ENCODE measurements around the gene TLCD3A. TPM values are rescaled to one million over a fixed set of nuclear protein-coding genes. Genes with fewer than 3 reads are reported as not detected.
"Not testable (repeated sequence)": the region's sequence is repeated elsewhere in the genome, so short reads cannot be mapped to it uniquely, and the experiment has no call there.

The TLCD3A gene
- total and polyA plus RNA-seq, 2 donors (not counting 1 experiment from before 2014, with no cell fraction given): 2.0 to 2.4 TPM

DNA sequence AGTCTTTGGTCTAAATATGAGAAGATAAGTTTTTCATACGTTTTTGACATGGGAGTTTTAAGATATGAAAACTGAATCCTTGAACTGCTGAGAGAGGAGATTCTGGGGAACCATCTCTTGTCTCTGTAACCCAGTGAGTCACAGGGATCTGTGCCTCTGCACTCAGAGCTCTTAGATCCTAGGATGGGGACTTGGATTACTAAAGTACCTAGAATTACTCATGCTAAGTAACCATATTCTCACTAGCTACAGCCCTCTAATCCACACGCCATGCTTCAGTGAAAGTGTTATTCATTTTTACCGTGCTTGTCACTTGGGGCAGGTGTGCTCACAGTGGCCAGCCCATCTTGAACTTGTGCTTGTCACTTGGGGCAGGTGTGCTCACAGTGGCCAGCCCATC is 51.7 kb downstream of the TLCD3A start:
- Histone ChIP-seq H2AFZ (ENCODE audit: insufficient read depth, low read depth, low read length, poor library complexity, severe bottlenecking) (no peak overlapping the region), H3K9me3 (ENCODE audit: control extremely low read depth in 1 of 3, control insufficient read depth in 2 of 3, insufficient read depth in 1 of 3, low read length in 2 of 3) (no peaks in the 10 kb centered on the region), H3K79me2 (ENCODE audit: control insufficient read depth, insufficient read depth, low read length) (peaks cover 60% of the 10 kb centered on the region), H3K4me2 (replicated peaks; ENCODE audit: low read depth, low read length, poor library complexity, severe bottlenecking) (no peak overlapping the region), H3K4me3 (ENCODE audit: control extremely low read depth in 1 of 5, extremely low read depth in 1 of 5, insufficient read depth in 1 of 5, low read depth in 2 of 5, low read length in 4 of 5) (no peak overlapping the region), H3K9ac (ENCODE audit: low read length) (no peak overlapping the region), H3K27ac (ENCODE audit: low read length in 2 of 2) (no peak overlapping the region), H3K36me3 (replicated peaks in 1 of 2; ENCODE audit: control extremely low read depth in 1 of 2, control insufficient read depth in 1 of 2, extremely low read depth in 1 of 2, insufficient read depth in 2 of 2, low read length in 1 of 2) (peaks cover 3 to 19% of the 10 kb centered on the region in 2 experiments), H4K20me1 (ENCODE audit: control insufficient read depth, insufficient read depth, low read length, poor library complexity, severe bottlenecking) (no peaks in the 10 kb centered on the region), H3K4me1 (ENCODE audit: control insufficient read depth in 2 of 2, insufficient read depth in 2 of 2, low read length in 2 of 2) (peaks cover 16 to 20% of the 10 kb centered on the region in 2 donors), H3K27me3 (replicated peaks in 1 of 4; ENCODE audit: control extremely low read depth in 1 of 4, control insufficient read depth in 3 of 4, insufficient read depth in 4 of 4, low read length in 3 of 4) (no peaks in the 10 kb centered on the region)
- TF ChIP-seq, protein P1, sequence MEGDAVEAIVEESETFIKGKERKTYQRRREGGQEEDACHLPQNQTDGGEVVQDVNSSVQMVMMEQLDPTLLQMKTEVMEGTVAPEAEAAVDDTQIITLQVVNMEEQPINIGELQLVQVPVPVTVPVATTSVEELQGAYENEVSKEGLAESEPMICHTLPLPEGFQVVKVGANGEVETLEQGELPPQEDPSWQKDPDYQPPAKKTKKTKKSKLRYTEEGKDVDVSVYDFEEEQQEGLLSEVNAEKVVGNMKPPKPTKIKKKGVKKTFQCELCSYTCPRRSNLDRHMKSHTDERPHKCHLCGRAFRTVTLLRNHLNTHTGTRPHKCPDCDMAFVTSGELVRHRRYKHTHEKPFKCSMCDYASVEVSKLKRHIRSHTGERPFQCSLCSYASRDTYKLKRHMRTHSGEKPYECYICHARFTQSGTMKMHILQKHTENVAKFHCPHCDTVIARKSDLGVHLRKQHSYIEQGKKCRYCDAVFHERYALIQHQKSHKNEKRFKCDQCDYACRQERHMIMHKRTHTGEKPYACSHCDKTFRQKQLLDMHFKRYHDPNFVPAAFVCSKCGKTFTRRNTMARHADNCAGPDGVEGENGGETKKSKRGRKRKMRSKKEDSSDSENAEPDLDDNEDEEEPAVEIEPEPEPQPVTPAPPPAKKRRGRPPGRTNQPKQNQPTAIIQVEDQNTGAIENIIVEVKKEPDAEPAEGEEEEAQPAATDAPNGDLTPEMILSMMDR (IDR thresholded peaks at IDR 0.05): no peak
- no peak for TF ChIP-seq EZH2 (IDR thresholded peaks at IDR 0.05; ENCODE audit: borderline replicate concordance, insufficient read depth, low read depth, low read length, poor library complexity, severe bottlenecking)
- ChIA-PET CTCF (no interaction called here), POLR2A (interaction anchor here (0.7 kb wide), 1 partner anchor 30 kb away, joined by 3 read pairs; no protein-coding TSS in a partner anchor)
- Mint-ChIP-seq H3K4me3 (peak overlapping the region; percentile 59), H3K27me3 (no peaks in the 10 kb centered on the region), H3K27ac (no peak overlapping the region), H3K4me1 (peaks cover 27% of the 10 kb centered on the region), H3K9me3 (ENCODE audit: insufficient read depth) (no peaks in the 10 kb centered on the region)
- ATAC-seq (ENCODE audit: low read depth) (no peak), DNase-seq (no peak)
- WGBS (ENCODE audit: insufficient coverage): 68% methylated on average over 3 of the region's 3 CpGs
- intact Hi-C loops (cut with micrococcal nuclease): loop anchor here (5.0 kb wide), 1 partner anchor 198 kb away; no protein-coding TSS in a partner anchor

DNA sequence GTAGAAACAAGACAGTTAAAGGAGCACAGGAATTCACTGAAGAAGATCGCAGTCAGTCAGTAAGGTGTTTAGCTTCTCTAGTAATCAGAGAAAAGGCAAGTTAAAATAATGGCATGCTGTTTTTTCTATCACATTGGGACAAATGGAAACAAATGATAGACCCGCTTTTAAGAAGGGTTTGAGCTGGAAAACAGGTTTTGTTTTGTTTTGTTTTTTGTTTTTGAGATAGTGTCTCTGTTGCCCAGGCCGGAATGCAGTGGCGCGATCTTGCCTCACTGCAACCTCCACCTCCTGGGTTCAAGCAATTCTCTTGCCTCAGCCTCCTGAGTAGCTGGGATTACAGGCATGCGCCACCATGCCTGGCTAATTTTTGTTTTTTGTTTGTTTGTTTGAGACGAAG is 53.5 kb downstream of the TLCD3A start:
- H3K4me1 Mint-ChIP-seq: peaks cover 24% of the 10 kb centered on the region
- H3K9me3 ChIP-seq (ENCODE audit: control extremely low read depth in 1 of 3, control insufficient read depth in 2 of 3, insufficient read depth in 1 of 3, low read length in 2 of 3); H3K4me2 ChIP-seq (replicated peaks; ENCODE audit: low read depth, low read length, poor library complexity, severe bottlenecking); ATAC-seq (ENCODE audit: low read depth); intact Hi-C loops (cut with micrococcal nuclease); H2AFZ ChIP-seq (ENCODE audit: insufficient read depth, low read depth, low read length, poor library complexity, severe bottlenecking); H3K9ac ChIP-seq (ENCODE audit: low read length); H3K9me3 Mint-ChIP-seq (ENCODE audit: insufficient read depth); POLR2A ChIA-PET; H3K27me3 ChIP-seq (replicated peaks in 1 of 4; ENCODE audit: control extremely low read depth in 1 of 4, control insufficient read depth in 3 of 4, insufficient read depth in 4 of 4, low read length in 3 of 4); DNase-seq; H3K4me3 Mint-ChIP-seq; H4K20me1 ChIP-seq (ENCODE audit: control insufficient read depth, insufficient read depth, low read length, poor library complexity, severe bottlenecking); H3K4me3 ChIP-seq (ENCODE audit: control extremely low read depth in 1 of 5, extremely low read depth in 1 of 5, insufficient read depth in 1 of 5, low read depth in 2 of 5, low read length in 4 of 5); H3K27ac Mint-ChIP-seq; CTCF ChIA-PET; H3K27me3 Mint-ChIP-seq; H3K27ac ChIP-seq (ENCODE audit: low read length in 2 of 2): not testable (repeated sequence)
- H3K4me1 ChIP-seq (ENCODE audit: control insufficient read depth in 2 of 2, insufficient read depth in 2 of 2, low read length in 2 of 2): peaks cover 16 to 18% of the 10 kb centered on the region in 2 donors
- WGBS (ENCODE audit: insufficient coverage): 100% methylated on average over 4 of the region's 7 CpGs
- H3K36me3 ChIP-seq (replicated peaks in 1 of 2; ENCODE audit: control extremely low read depth in 1 of 2, control insufficient read depth in 1 of 2, extremely low read depth in 1 of 2, insufficient read depth in 2 of 2, low read length in 1 of 2): peaks cover 3 to 31% of the 10 kb centered on the region in 2 experiments
- peaks cover 45% of the 10 kb centered on the region for H3K79me2 ChIP-seq (ENCODE audit: control insufficient read depth, insufficient read depth, low read length)

Data from B cell (primary cell).